ENCODE measurements around the gene MAPKBP1.

DNA sequence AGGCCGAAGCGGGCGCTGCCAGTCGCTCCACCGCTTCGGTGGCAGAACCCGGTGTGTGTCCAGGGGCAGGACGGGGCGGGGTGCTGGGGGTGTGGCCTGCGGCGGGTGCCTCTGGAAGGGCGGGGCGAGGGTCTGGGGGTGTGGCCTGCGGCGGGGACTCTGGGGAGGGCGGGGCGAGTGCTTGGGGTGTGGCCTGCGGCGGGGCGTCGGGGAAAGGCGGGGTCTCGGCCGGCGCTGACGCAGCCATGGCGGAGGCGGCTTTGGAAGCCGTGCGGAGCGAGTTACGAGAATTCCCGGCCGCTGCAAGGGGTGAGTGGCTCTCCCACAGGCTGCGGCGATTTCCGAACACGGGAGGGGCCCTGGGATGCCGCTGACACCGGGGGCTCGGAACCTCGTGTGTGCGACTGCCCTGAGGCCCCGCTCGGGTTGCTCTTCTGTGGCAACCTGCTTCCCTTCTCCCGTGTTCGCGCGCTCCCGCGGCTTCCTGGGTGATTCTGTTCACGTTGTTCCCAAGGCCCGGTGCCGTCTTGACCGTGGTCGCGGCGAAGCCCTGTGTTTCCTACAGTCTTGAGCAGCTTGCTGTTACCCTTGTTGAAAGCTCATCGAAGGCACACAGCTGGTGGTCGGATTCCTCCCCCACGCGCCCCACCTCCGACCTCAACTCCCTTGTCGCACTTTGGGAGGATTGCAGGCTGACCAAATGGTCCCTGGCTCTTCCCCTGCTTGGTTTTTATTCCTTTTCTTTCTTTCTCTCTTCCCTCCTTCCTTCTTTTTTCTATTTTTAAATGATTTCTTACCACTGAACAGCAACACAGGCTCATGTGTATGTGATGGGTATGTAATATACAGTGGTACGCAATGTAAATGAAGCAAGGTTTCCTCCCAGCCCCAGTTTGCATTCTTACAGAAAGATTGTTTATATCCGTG is 53.9 kb downstream of the MAPKBP1 start, which contains the start of gene JMJD7:
- peak; percentile 67; the same call in 1 of the 2 replicates for TF ChIP-seq POLR2A (IDR thresholded peaks at IDR 0.05; ENCODE audit: low read depth, low read length)
- TF ChIP-seq POLR2AphosphoS5 (IDR thresholded peaks at IDR 0.05; ENCODE audit: low read depth, low read length): 0 out of 2 replicates have a peak, but pooled peaks have one; percentile 34
- no peak for TF ChIP-seq TAF1 (IDR thresholded peaks at IDR 0.05; ENCODE audit: borderline replicate concordance, low read depth, low read length)
